ENCODE results near the gene ABCA8. TPM values are rescaled to one million over a fixed set of nuclear protein-coding genes. Genes with fewer than 3 reads are reported as not detected.
A peak's percentile ranks its signal among the peaks of the same experiment; 100 is the strongest.

The ABCA8 gene
- polyA plus RNA-seq, 2 of the 4 experiments (the other 2 are of a cell fraction), result 0.26 to 0.34 TPM

DNA sequence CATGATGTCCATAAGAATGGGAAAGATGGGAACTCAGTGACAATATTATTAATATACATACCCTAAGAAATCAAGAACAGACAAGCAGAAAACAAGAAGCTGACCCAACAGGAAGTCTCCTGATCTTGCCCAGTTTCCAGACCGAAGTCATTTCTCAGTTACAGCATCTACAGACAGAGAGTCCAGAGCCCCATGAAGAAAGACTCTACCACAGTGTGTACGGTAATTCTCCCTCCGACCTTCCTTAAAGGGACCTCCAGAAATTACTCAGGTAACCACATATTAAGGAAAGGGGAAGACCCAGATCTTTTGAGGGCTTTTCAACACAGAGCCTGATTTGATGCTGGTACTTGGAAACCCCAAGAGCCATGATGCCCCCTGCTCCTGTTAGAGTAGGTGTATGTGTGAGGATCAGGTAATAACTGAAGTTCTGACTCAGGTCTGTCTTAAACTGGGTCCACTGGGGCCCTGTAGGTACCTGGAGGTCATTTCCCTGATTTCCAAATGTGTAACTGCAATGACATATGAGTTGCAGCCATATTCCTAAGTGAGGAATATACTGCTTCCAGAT is 132.4 kb downstream of the ABCA8 start:
- FAIRE-seq, result no peak
- ATAC-seq, result no peak
- no peak for TF ChIP-seq CHD4 (IDR thresholded peaks at IDR 0.05; ENCODE audit: borderline replicate concordance)
- TF ChIP-seq KDM1A (IDR thresholded peaks at IDR 0.05; ENCODE audit: low read depth), result no peak
- no peak for TF ChIP-seq NR3C1 (IDR thresholded peaks at IDR 0.05)
- TF ChIP-seq CHD2 (IDR thresholded peaks at IDR 0.05; ENCODE audit: low read length, partially characterized antibody), result no peak
- TF ChIP-seq CEBPB (IDR thresholded peaks at IDR 0.05), result no peak
- TF ChIP-seq, protein P1, sequence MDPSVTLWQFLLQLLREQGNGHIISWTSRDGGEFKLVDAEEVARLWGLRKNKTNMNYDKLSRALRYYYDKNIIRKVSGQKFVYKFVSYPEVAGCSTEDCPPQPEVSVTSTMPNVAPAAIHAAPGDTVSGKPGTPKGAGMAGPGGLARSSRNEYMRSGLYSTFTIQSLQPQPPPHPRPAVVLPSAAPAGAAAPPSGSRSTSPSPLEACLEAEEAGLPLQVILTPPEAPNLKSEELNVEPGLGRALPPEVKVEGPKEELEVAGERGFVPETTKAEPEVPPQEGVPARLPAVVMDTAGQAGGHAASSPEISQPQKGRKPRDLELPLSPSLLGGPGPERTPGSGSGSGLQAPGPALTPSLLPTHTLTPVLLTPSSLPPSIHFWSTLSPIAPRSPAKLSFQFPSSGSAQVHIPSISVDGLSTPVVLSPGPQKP (IDR thresholded peaks at IDR 0.05; ENCODE audit: low read depth, low read length), result no peak
- no peak for TF ChIP-seq SMC3 (IDR thresholded peaks at IDR 0.05)
- peaks cover 19% of the 10 kb centered on the region for H3K4me1 ChIP-seq
- H3K4me3 ChIP-seq, result no peak overlapping the region
- H3K9me3 ChIP-seq, result no peaks in the 10 kb centered on the region
- WGBS (ENCODE audit: missing lambda C conversion rate), result 67% methylated on average over 3 of the region's 3 CpGs
- ChIA-PET POLR2A (no interaction called here), CTCF (no interaction called here)
- no peak for DNase-seq (ENCODE audit: low read depth in 1 of 2, low spot score in 1 of 2)
- peak overlapping the region; percentile 44 to 78; a peak in 5 of 6 replicates for H3K27ac ChIP-seq
- peak overlapping the region; percentile 47; the same call in 2 of the 3 replicates for H3K4me2 ChIP-seq

DNA sequence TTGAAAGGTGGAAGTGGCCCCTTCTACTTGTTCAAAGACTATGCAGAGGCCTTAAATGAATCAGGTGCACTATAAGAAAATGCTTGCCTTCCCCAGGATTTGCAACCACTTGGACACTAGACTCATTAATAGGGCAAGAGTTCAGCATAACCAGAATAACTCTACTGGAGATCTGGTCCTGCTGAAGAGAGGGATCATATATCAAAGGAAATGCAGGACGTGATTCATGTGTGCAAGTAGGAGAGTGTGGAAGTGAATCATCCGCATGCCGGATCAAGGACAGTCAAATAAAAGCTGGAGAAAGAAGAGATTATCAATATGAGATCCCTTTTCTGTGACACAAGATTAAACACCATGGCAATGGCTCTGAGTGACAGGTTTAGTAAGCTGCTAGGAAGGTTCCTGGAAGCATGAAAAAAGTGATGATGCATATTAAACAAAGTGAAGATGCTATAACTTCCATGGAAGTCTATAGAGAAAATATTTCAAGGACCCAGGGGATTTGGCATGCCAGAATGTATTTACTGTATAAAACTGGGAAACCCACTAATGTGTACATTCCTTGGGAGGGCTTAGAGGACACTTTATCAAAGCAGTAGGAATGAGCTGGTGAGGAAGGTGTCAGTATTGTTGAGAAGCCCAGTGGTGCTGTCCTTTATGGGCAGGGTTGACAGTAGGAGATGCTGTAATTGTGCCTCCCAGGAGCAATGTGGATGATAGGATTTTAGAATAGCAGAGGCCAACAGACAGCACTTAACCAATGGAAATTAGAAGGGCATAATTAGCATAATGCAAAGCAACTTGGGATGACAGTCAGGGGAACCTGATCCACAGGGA is 133.1 kb downstream of the ABCA8 start:
- peaks cover 19% of the 10 kb centered on the region for H3K4me1 ChIP-seq
- H3K9me3 ChIP-seq, result no peaks in the 10 kb centered on the region
- H3K4me3 ChIP-seq, result no peak overlapping the region
- 3% methylated on average over 3 of the region's 3 CpGs for WGBS (ENCODE audit: missing lambda C conversion rate)
- POLR2A ChIA-PET, result interaction anchor here (1.0 kb wide), 1 partner anchor 28 kb away, joined by 4 read pairs; no protein-coding TSS in a partner anchor
- peak overlapping the region; percentile 47 for H3K4me2 ChIP-seq
- peak overlapping the region; percentile 44 to 79; a peak in 5 of 6 replicates for H3K27ac ChIP-seq
- CTCF ChIA-PET, result no interaction called here
- ATAC-seq (peak; percentile 95 to 96), DNase-seq (ENCODE audit: low read depth in 1 of 2, low spot score in 1 of 2) (peak; percentile 77 to 78), FAIRE-seq (peak; percentile 96)
- TF ChIP-seq FOXS1 (CRISPR knock-in tag; IDR thresholded peaks at IDR 0.05) (no peak), CHD4 (IDR thresholded peaks at IDR 0.05; ENCODE audit: borderline replicate concordance) (no peak), RFX5 (IDR thresholded peaks at IDR 0.05) (no peak), MAX (IDR thresholded peaks at IDR 0.05) (no peak), POLR2A (IDR thresholded peaks at IDR 0.05; ENCODE audit: low read length) (no peak), KDM1A (IDR thresholded peaks at IDR 0.05; ENCODE audit: low read depth) (no peak), JUN (IDR thresholded peaks at IDR 0.05) (peak; percentile 85 to 88; a peak in 4 of 5 replicates), RARB (CRISPR knock-in tag; IDR thresholded peaks at IDR 0.05) (no peak), HOXB5 (CRISPR knock-in tag; IDR thresholded peaks at IDR 0.05) (no peak), FOSB (CRISPR knock-in tag; IDR thresholded peaks at IDR 0.05) (no peak), TFCP2L1 (CRISPR knock-in tag; IDR thresholded peaks at IDR 0.05) (no peak), NPAS2 (CRISPR knock-in tag; IDR thresholded peaks at IDR 0.05; ENCODE audit: borderline replicate concordance) (no peak), JUNB (IDR thresholded peaks at IDR 0.05) (peak; percentile 95), CHD2 (IDR thresholded peaks at IDR 0.05; ENCODE audit: low read length, partially characterized antibody) (no peak), RNF2 (IDR thresholded peaks at IDR 0.05; ENCODE audit: borderline replicate concordance, low read depth) (no peak), ZNF302 (CRISPR knock-in tag; IDR thresholded peaks at IDR 0.05) (no peak), NFE2L2 (conservative IDR thresholded peaks at IDR 0.05; ENCODE audit: low read length) (no peak), KDM5A (IDR thresholded peaks at IDR 0.05) (no peak), EP300 (IDR thresholded peaks at IDR 0.05) (peak; percentile 55 to 82; a peak in 3 of 5 replicates), SREBF2 (IDR thresholded peaks at IDR 0.05) (no peak), MAFK (IDR thresholded peaks at IDR 0.05; ENCODE audit: partially characterized antibody) (peak; percentile 45), NR3C1 (IDR thresholded peaks at IDR 0.05) (no peak), ATOH8 (CRISPR knock-in tag; IDR thresholded peaks at IDR 0.05; ENCODE audit: low read depth) (no peak), BCL3 (IDR thresholded peaks at IDR 0.05) (0 out of 3 replicates have a peak, but pooled peaks have one; percentile 33), E2F6 (IDR thresholded peaks at IDR 0.05; ENCODE audit: borderline replicate concordance, low read depth) (no peak), ESRRA (IDR thresholded peaks at IDR 0.05; ENCODE audit: borderline replicate concordance, low read length) (no peak), TP53 (CRISPR knock-in tag; IDR thresholded peaks at IDR 0.05) (no peak)
- TF ChIP-seq, protein P2, sequence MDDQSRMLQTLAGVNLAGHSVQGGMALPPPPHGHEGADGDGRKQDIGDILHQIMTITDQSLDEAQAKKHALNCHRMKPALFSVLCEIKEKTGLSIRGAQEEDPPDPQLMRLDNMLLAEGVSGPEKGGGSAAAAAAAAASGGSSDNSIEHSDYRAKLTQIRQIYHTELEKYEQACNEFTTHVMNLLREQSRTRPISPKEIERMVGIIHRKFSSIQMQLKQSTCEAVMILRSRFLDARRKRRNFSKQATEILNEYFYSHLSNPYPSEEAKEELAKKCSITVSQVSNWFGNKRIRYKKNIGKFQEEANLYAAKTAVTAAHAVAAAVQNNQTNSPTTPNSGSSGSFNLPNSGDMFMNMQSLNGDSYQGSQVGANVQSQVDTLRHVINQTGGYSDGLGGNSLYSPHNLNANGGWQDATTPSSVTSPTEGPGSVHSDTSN (IDR thresholded peaks at IDR 0.05), result no peak
- TF ChIP-seq, protein P3, sequence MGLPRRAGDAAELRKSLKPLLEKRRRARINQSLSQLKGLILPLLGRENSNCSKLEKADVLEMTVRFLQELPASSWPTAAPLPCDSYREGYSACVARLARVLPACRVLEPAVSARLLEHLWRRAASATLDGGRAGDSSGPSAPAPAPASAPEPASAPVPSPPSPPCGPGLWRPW (IDR thresholded peaks at IDR 0.05), result no peak
